HG02840 (cell line): ENCODE measurements around the gene ADAP1.

ENCODE experiments used
- ATAC-seq: cut with Tn5 transposase; IDR thresholded peaks from one replicate; pipeline ENCODE4 v1.9.1; 2021; ENCODE audit warnings: mild to moderate bottlenecking, moderate library complexity, moderate number of reproducible peaks; ENCODE audit not compliant: unreplicated experiment, low FRiP score

ADAP1 gene

GRCh38 chr7:988963-989529, 34.6 kb upstream of the ADAP1 start:
- no peak for ATAC-seq

- ATAC-seq: no peak
Measured at GRCh38 chr7:988426-988911, 34.0 kb upstream of the ADAP1 start.

GRCh38 chr7:987909-988308, 33.4 kb upstream of the ADAP1 start:
- ATAC-seq: no peak

GRCh38 chr7:986766-987751, 32.6 kb upstream of the ADAP1 start:
- no peak for ATAC-seq

- ATAC-seq: no peak
Measured at GRCh38 chr7:985915-986741, 31.6 kb upstream of the ADAP1 start.

- ATAC-seq: no peak
Measured at GRCh38 chr7:985127-985416, 30.6 kb upstream of the ADAP1 start.

GRCh38 chr7:984361-985126, 30.1 kb upstream of the ADAP1 start:
- no peak for ATAC-seq

- no peak for ATAC-seq
Measured at GRCh38 chr7:983616-984071, 29.2 kb upstream of the ADAP1 start.

GRCh38 chr7:983004-983615, 28.6 kb upstream of the ADAP1 start, which contains the start of gene CYP2W1:
Gene CYP2W1, plus strand, starts transcription at chr7:983181. Its CDS starts 31 bp downstream, at chr7:983212.
- no peak for ATAC-seq

- no peak for ATAC-seq
Measured at GRCh38 chr7:982511-983003, 28.1 kb upstream of the ADAP1 start.

GRCh38 chr7:981793-982510, 27.5 kb upstream of the ADAP1 start:
- no peak for ATAC-seq

- ATAC-seq: no peak
Measured at GRCh38 chr7:979886-980571, 25.5 kb upstream of the ADAP1 start.

- no peak for ATAC-seq
Measured at GRCh38 chr7:979151-979550, 24.7 kb upstream of the ADAP1 start.

- ATAC-seq: no peak
Measured at GRCh38 chr7:978416-979091, 24.1 kb upstream of the ADAP1 start.

- ATAC-seq: no peak
Measured at GRCh38 chr7:978049-978346, 23.5 kb upstream of the ADAP1 start.

GRCh38 chr7:977326-978048, 23.0 kb upstream of the ADAP1 start:
- no peak for ATAC-seq

GRCh38 chr7:976901-977325, 22.4 kb upstream of the ADAP1 start:
- ATAC-seq: no peak
